Measurements from ENCODE around the gene RGS17. TPM values are rescaled to one million over a fixed set of nuclear protein-coding genes. Genes with fewer than 3 reads are reported as not detected.

Gene RGS17
- total and polyA plus RNA-seq, 10 of the 15 experiments (the other 5 are each of a cell fraction or from before 2014, with no cell fraction given), result 0.06 to 0.29 (median 0.14) TPM; not detected in 4

DNA sequence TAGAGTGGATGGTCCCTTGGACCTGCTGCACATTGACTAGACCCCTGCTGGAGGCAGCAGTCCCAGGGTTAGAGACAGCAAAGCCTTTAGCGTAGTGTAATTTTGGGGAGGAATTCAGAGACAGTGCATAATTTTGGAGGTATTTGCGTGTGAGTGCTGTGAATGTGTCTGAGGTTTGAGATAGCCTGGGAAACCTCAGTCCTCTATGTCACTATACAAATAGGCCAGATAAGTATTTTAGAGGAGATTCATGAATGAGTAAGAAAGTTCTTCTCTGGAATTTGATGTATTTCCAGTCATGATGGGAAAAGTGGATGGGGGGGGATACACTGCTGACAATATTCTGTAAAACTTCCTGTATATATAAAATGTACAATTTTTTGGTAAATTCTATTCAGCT is 102.8 kb downstream of the RGS17 start:
- H3K27ac ChIP-seq (ENCODE audit: control insufficient read depth, insufficient read depth), result no peak overlapping the region
- CTCF ChIA-PET, result interaction anchor here (0.8 kb wide), 1 partner anchor 74 kb away, joined by 4 read pairs; no protein-coding TSS in a partner anchor
- in situ Hi-C loops (cut with MboI), result no loop called here

More for the DNA sequence above, 102.8 kb downstream of the RGS17 start:
- ATAC-seq, result no peak
- ChIA-PET POLR2A (no interaction called here), SMC1A (ENCODE audit: uncharacterized antibody, unreplicated experiment) (no interaction called here), RAD21 (ENCODE audit: unreplicated experiment) (no interaction called here)
- no peak for DNase-seq (ENCODE audit: low read depth, low spot score)
- intact Hi-C loops (cut with micrococcal nuclease; ENCODE audit: unreplicated experiment), result loop anchor here (10.0 kb wide), 1 partner anchor 473 kb away; no protein-coding TSS in a partner anchor
- Histone ChIP-seq H3K9me3 (replicated peaks; ENCODE audit: control insufficient read depth, insufficient read depth, low read length) (no peaks in the 10 kb centered on the region), H4K20me1 (ENCODE audit: control insufficient read depth, insufficient read depth) (no peaks in the 10 kb centered on the region), H3K27me3 (replicated peaks in 1 of 2; ENCODE audit: control insufficient read depth in 2 of 2, insufficient read depth in 2 of 2, low read length in 1 of 2) (peaks cover 0 to 3% of the 10 kb centered on the region in 2 experiments; a peak in 2 of 4 replicates), H3K4me2 (ENCODE audit: control insufficient read depth, insufficient read depth) (no peak overlapping the region), H3K4me3 (no peak overlapping the region), H3K79me2 (ENCODE audit: control insufficient read depth, insufficient read depth, low read length) (no peaks in the 10 kb centered on the region), H3K9ac (ENCODE audit: control insufficient read depth, insufficient read depth, low read length) (no peak overlapping the region), H2AFZ (ENCODE audit: control insufficient read depth, low read depth, low read length) (no peak overlapping the region), H3K36me3 (ENCODE audit: control insufficient read depth in 2 of 2, insufficient read depth in 2 of 2, low read length in 1 of 2) (no peaks in the 10 kb centered on the region), H3K4me1 (ENCODE audit: control insufficient read depth, insufficient read depth, low read length) (no peaks in the 10 kb centered on the region)
- BruUV-seq (replicated peaks), result no TSS peak
- FAIRE-seq, result no peak
- TF ChIP-seq FOS (IDR thresholded peaks at IDR 0.05; ENCODE audit: borderline replicate concordance, extremely low read depth, insufficient read length) (no peak), EZH2 (IDR thresholded peaks at IDR 0.05; ENCODE audit: borderline replicate concordance, control insufficient read depth, low read depth, low read length) (no peak), CBX5 (IDR thresholded peaks at IDR 0.05; ENCODE audit: low read depth) (no peak), MEF2A (IDR thresholded peaks at IDR 0.05; ENCODE audit: insufficient read depth, low read depth, low read length) (no peak), IRF3 (IDR thresholded peaks at IDR 0.05) (no peak), ZZZ3 (IDR thresholded peaks at IDR 0.05; ENCODE audit: control insufficient read depth, insufficient read length, low read depth) (no peak), TCF12 (IDR thresholded peaks at IDR 0.05; ENCODE audit: low read depth, low read length) (no peak), CREM (IDR thresholded peaks at IDR 0.05; ENCODE audit: low read depth) (no peak), CREB1 (IDR thresholded peaks at IDR 0.05; ENCODE audit: low read depth) (no peak), RUNX3 (IDR thresholded peaks at IDR 0.05; ENCODE audit: low read length) (no peak), KLF5 (IDR thresholded peaks at IDR 0.05; ENCODE audit: partially characterized antibody) (no peak), PML (IDR thresholded peaks at IDR 0.05; ENCODE audit: low read length) (no peak)
- TF ChIP-seq, protein P1, sequence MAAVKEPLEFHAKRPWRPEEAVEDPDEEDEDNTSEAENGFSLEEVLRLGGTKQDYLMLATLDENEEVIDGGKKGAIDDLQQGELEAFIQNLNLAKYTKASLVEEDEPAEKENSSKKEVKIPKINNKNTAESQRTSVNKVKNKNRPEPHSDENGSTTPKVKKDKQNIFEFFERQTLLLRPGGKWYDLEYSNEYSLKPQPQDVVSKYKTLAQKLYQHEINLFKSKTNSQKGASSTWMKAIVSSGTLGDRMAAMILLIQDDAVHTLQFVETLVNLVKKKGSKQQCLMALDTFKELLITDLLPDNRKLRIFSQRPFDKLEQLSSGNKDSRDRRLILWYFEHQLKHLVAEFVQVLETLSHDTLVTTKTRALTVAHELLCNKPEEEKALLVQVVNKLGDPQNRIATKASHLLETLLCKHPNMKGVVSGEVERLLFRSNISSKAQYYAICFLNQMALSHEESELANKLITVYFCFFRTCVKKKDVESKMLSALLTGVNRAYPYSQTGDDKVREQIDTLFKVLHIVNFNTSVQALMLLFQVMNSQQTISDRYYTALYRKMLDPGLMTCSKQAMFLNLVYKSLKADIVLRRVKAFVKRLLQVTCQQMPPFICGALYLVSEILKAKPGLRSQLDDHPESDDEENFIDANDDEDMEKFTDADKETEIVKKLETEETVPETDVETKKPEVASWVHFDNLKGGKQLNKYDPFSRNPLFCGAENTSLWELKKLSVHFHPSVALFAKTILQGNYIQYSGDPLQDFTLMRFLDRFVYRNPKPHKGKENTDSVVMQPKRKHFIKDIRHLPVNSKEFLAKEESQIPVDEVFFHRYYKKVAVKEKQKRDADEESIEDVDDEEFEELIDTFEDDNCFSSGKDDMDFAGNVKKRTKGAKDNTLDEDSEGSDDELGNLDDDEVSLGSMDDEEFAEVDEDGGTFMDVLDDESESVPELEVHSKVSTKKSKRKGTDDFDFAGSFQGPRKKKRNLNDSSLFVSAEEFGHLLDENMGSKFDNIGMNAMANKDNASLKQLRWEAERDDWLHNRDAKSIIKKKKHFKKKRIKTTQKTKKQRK (IDR thresholded peaks at IDR 0.05; ENCODE audit: low read depth, low read length), result no peak
- 76% methylated on average over 2 of the region's 2 CpGs for WGBS (ENCODE audit: insufficient coverage, insufficient replicate concordance, low lambda C conversion rate, missing lambda C conversion rate)
